ENCODE measurements around the gene BARX1.

DNA sequence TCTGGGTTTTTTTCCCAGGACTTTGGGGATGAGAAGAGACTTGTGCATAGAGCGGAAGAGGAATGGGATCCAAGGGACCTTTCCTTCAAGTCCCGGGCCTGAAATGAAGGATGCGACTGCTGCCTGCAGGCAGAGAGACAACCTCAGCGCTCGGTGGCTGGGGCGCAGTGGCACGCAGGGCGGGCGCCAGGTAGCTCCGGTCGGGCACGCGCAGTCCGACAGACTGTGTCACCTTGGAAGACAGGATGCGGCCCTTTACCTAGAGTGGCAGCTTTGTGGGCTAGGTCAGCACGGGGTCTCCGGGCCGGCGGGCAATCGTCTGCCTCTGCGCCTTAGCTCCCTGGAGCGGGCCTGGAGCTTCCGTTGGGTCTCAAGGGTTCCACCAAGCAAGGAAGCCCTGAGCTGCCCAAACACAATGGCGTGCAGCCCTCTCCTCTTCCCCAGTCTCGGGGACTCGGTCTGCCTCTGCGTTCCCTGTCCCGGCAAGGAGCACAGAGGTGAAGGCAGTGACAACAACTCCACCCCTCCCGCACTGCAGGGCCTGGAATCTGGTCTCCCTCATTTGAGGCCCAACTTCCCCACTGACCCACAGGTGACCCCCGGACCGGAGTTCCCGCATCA lies 6.0 kb downstream of the BARX1 start:
- TF ChIP-seq BHLHE40 (IDR thresholded peaks at IDR 0.05; ENCODE audit: borderline replicate concordance) (no peak), FOXK2 (IDR thresholded peaks at IDR 0.05) (no peak), FOXA1 (IDR thresholded peaks at IDR 0.05) (no peak), ZNF384 (IDR thresholded peaks at IDR 0.05) (no peak)
